Measurements from ENCODE around the gene CCNYL1. TPM values are rescaled to one million over a fixed set of nuclear protein-coding genes. Genes with fewer than 3 reads are reported as not detected.

Gene CCNYL1
- total and polyA plus RNA-seq, 2 experiments from 2014 or later = 13.7 to 17.6 TPM

- peaks cover 8% of the 10 kb centered on the region for H3K4me1 ChIP-seq (ENCODE audit: insufficient read depth)
- H3K4me2 ChIP-seq = no peak overlapping the region
- no peak for DNase-seq (ENCODE audit: low spot score)
- TF ChIP-seq EZH2phosphoT487 (IDR thresholded peaks at IDR 0.05; ENCODE audit: low read depth, severe bottlenecking, unreplicated experiment) (no peak), CTCF (IDR thresholded peaks at IDR 0.05; ENCODE audit: poor library complexity) (no peak), EZH2 (IDR thresholded peaks at IDR 0.05; ENCODE audit: borderline replicate concordance) (no peak)
- H3K9me2 ChIP-seq (replicated peaks; ENCODE audit: insufficient read depth) = no peaks in the 10 kb centered on the region
- 95% methylated on average over 13 of the region's 13 CpGs for WGBS (ENCODE audit: low lambda C conversion rate, missing lambda C conversion rate)
- H3K9me3 ChIP-seq (ENCODE audit: low read depth) = no peaks in the 10 kb centered on the region
- no peak overlapping the region for H3K4me3 ChIP-seq
- H3K79me2 ChIP-seq = peaks cover 15% of the 10 kb centered on the region
- no peak overlapping the region for H2AFZ ChIP-seq
- no peaks in the 10 kb centered on the region for H3K27me3 ChIP-seq
- no peak overlapping the region for H3K27ac ChIP-seq
- peaks cover 1% of the 10 kb centered on the region for H4K20me1 ChIP-seq (ENCODE audit: insufficient read depth, poor library complexity, severe bottlenecking)
- no peaks in the 10 kb centered on the region for H3K36me3 ChIP-seq (replicated peaks; ENCODE audit: insufficient read depth, low read depth)
Observed at GRCh38 chr2:207772844-207773205, 61.4 kb downstream of the CCNYL1 start.

GRCh38 chr2:207775473-207775872 lies 64.0 kb downstream of the CCNYL1 start:
- no peaks in the 10 kb centered on the region for H3K79me2 ChIP-seq
- no peak for DNase-seq (ENCODE audit: low spot score)
- H3K27me3 ChIP-seq = no peaks in the 10 kb centered on the region
- WGBS (ENCODE audit: low lambda C conversion rate, missing lambda C conversion rate) = 76% methylated on average over 3 of the region's 3 CpGs
- peaks cover 7% of the 10 kb centered on the region for H3K4me1 ChIP-seq (ENCODE audit: insufficient read depth)
- H3K9me2 ChIP-seq (replicated peaks; ENCODE audit: insufficient read depth) = no peaks in the 10 kb centered on the region
- no peak overlapping the region for H3K4me3 ChIP-seq
- H4K20me1 ChIP-seq (ENCODE audit: insufficient read depth, poor library complexity, severe bottlenecking) = no peaks in the 10 kb centered on the region
- H2AFZ ChIP-seq = no peak overlapping the region
- no peaks in the 10 kb centered on the region for H3K36me3 ChIP-seq (replicated peaks; ENCODE audit: insufficient read depth, low read depth)
- H3K27ac ChIP-seq = no peak overlapping the region
- no peak overlapping the region for H3K4me2 ChIP-seq
- no peaks in the 10 kb centered on the region for H3K9me3 ChIP-seq (ENCODE audit: low read depth)
- TF ChIP-seq EZH2phosphoT487 (IDR thresholded peaks at IDR 0.05; ENCODE audit: low read depth, severe bottlenecking, unreplicated experiment) (no peak), EZH2 (IDR thresholded peaks at IDR 0.05; ENCODE audit: borderline replicate concordance) (no peak), CTCF (IDR thresholded peaks at IDR 0.05; ENCODE audit: poor library complexity) (no peak)

GRCh38 chr2:207777124-207777523 lies 65.7 kb downstream of the CCNYL1 start:
- no peak for TF ChIP-seq CTCF (IDR thresholded peaks at IDR 0.05; ENCODE audit: poor library complexity)
- TF ChIP-seq EZH2phosphoT487 (IDR thresholded peaks at IDR 0.05; ENCODE audit: low read depth, severe bottlenecking, unreplicated experiment) = no peak
- TF ChIP-seq EZH2 (IDR thresholded peaks at IDR 0.05; ENCODE audit: borderline replicate concordance) = no peak
- no peak overlapping the region for H3K27ac ChIP-seq
- no peaks in the 10 kb centered on the region for H3K36me3 ChIP-seq (replicated peaks; ENCODE audit: insufficient read depth, low read depth)
- H3K9me2 ChIP-seq (replicated peaks; ENCODE audit: insufficient read depth) = no peaks in the 10 kb centered on the region
- no peaks in the 10 kb centered on the region for H3K79me2 ChIP-seq
- no peak overlapping the region for H3K4me3 ChIP-seq
- WGBS (ENCODE audit: low lambda C conversion rate, missing lambda C conversion rate) = 92% methylated on average over 6 of the region's 6 CpGs
- no peaks in the 10 kb centered on the region for H4K20me1 ChIP-seq (ENCODE audit: insufficient read depth, poor library complexity, severe bottlenecking)
- peaks cover 8% of the 10 kb centered on the region for H3K4me1 ChIP-seq (ENCODE audit: insufficient read depth)
- no peaks in the 10 kb centered on the region for H3K9me3 ChIP-seq (ENCODE audit: low read depth)
- H3K27me3 ChIP-seq = no peaks in the 10 kb centered on the region
- no peak overlapping the region for H3K4me2 ChIP-seq
- H2AFZ ChIP-seq = no peak overlapping the region
- no peak for DNase-seq (ENCODE audit: low spot score)
